LNCAP (cell line): ENCODE results near the gene GULP1.

ENCODE experiments used
- TF ChIP-seq, protein P1 (sequence below): fragments of 450-650 bp; IDR thresholded peaks from 2 replicates; pipeline ENCODE4 v1.5.1; 2017; ENCODE audit warnings: mild to moderate bottlenecking

The GULP1 gene, protein sequence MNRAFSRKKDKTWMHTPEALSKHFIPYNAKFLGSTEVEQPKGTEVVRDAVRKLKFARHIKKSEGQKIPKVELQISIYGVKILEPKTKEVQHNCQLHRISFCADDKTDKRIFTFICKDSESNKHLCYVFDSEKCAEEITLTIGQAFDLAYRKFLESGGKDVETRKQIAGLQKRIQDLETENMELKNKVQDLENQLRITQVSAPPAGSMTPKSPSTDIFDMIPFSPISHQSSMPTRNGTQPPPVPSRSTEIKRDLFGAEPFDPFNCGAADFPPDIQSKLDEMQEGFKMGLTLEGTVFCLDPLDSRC

DNA sequence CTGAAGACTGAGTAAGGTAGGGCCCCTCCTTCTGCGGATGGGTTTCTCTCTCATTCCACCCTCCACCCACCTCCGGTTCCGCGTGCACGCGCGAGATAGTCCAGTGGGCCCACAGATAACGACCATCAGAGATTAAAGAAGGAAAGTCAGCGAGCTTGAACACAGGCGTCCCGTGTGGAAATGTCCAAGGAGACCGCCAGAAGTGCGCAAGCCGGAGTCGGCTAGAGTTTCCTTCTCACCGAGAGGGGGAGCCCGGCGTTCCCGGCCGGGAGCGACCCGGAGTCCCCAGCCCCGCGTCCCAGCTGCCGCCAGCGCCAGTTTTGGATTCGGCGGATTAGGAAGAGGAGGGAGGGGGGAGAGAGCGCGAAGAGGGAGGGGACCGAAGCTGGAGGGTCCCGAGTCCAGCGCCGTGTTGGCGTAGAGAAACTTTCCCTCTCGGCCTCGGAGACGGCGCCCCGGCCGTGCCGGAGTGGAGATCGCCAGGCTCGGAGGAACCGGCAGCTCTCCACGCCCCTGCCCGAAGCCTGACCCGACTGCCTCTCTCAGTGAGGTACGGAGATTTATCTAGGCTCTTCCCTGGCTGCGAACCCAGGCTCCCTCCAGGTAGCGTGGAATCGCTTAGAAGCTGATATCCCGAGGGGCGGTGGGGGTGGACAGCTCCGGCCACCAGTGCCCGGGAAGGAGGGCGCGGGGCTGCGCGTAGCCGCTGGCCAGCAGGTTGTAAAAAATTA lies at the start of gene GULP1:
TSS of gene GULP1 (plus strand) at position 258 of the 731 bp plus-strand sequence. CDS start 185,829 bp downstream, outside the sequence.
- TF ChIP-seq, protein P1, sequence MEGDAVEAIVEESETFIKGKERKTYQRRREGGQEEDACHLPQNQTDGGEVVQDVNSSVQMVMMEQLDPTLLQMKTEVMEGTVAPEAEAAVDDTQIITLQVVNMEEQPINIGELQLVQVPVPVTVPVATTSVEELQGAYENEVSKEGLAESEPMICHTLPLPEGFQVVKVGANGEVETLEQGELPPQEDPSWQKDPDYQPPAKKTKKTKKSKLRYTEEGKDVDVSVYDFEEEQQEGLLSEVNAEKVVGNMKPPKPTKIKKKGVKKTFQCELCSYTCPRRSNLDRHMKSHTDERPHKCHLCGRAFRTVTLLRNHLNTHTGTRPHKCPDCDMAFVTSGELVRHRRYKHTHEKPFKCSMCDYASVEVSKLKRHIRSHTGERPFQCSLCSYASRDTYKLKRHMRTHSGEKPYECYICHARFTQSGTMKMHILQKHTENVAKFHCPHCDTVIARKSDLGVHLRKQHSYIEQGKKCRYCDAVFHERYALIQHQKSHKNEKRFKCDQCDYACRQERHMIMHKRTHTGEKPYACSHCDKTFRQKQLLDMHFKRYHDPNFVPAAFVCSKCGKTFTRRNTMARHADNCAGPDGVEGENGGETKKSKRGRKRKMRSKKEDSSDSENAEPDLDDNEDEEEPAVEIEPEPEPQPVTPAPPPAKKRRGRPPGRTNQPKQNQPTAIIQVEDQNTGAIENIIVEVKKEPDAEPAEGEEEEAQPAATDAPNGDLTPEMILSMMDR, result peak; percentile 63

- TF ChIP-seq, protein P1, result no peak
These were observed 48.3 kb upstream of the GULP1 start for GRCh38 chr2:188243381-188243780.

- TF ChIP-seq, protein P1, result no peak
These were observed 47.3 kb upstream of the GULP1 start for GRCh38 chr2:188244383-188244782.

- TF ChIP-seq, protein P1, result no peak
These were observed 46.4 kb upstream of the GULP1 start for GRCh38 chr2:188245230-188245629.

GRCh38 chr2:188248513-188248912 lies 43.2 kb upstream of the GULP1 start:
- TF ChIP-seq, protein P1, result no peak

DNA sequence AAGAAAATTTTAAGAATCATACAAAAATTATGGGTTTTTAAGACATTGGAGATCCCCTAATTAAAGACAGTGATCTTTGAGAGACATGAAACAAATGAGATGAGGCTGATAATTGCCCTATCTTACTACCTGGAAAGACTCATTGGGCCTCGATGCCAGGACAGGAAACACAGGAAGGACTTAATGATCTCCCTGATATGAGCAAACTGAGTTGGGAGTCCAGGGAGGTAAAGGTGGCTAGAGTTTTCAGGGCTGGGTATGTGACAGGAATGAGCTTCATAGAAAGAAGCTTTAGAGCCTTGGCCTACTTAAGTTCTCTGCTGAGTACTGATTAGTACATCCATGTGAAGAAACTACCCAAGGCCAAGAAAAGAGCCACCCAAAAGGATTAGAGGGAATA lies 40.6 kb upstream of the GULP1 start:
- TF ChIP-seq, protein P1, result no peak

- TF ChIP-seq, protein P1, result no peak
These were observed 35.3 kb upstream of the GULP1 start for GRCh38 chr2:188256420-188256819.
